AG04450 (cell line): ENCODE measurements around the gene COX20. TPM values are rescaled to one million over a fixed set of nuclear protein-coding genes. Genes with fewer than 3 reads are reported as not detected.

ENCODE experiments used
- CTCF ChIA-PET: fragments of 300-600, 350-600 bp; formaldehyde crosslinking; extraction: SDS; loops from one replicate; lab custom pipeline; 2022; ENCODE audit warnings: antibody characterized with exemption, inconsistent platforms; lab: Charles Lee
- POLR2A ChIA-PET: fragments of 350-600 bp; formaldehyde crosslinking; extraction: SDS; loops from one replicate; lab custom pipeline; 2021; ENCODE audit warnings: antibody characterized with exemption, inconsistent platforms; lab: Yijun Ruan, JAX
- DNase-seq: peaks from one replicate; pipeline ENCODE4 v3.0.0-alpha.2; 2011; ENCODE audit warnings: low read depth, low spot score
- H3K27ac ChIP-seq: one replicate; pipeline ENCODE4 v1.5.1; 2012; ENCODE audit warnings: low read depth, low read length, control low read depth
- H3K27me3 ChIP-seq: one replicate; pipeline ENCODE4 v1.6.0; 2012; ENCODE audit warnings: low read length; ENCODE audit not compliant: control insufficient read depth, insufficient read depth
- H3K4me3 ChIP-seq: 2 replicates; pipeline ENCODE4 v1.5.1; 2011; ENCODE audit warnings: mild to moderate bottlenecking, low read depth, low read length, control low read depth
- H3K9me3 ChIP-seq: 2 replicates; pipeline ENCODE4 v1.5.1; 2012; ENCODE audit warnings: low read length; ENCODE audit not compliant: control insufficient read depth, insufficient read depth
- polyA plus RNA-seq: library from polyadenylated mRNA; depleted of rRNA; stranded (reverse); fragments of >200 nt; gene quantifications from 2 replicates; pipeline ENCODE4 v1.2.3, GENCODE V29; 2011
- TF ChIP-seq, protein P1 (sequence below): IDR thresholded peaks from 2 replicates; pipeline ENCODE4 v1.5.1; 2011; ENCODE audit warnings: low read depth, low read length, control low read depth, inconsistent platforms

The COX20 gene
- polyA plus RNA-seq, 1 experiment = 45.8 TPM

DNA sequence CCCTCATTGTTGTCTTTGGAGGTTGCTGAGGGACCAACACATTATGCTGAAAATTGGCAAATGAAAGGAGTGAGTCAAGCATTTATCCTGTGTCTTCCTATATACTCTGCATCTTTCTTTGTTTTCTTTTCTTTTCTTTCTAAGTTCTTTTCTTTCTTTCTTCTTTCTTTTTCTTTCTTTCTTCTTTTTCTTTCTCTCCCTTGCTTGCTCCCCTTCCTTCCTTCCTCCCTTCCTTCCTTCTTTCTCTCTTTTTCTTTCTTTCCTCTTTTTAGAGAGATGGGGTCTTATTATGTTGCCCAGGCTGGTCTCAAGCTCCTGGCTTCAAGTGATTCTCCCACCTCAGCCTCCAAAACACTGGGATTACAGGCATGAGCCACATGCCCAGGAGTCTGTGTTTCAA, 28.3 kb upstream of the COX20 start:
- no peaks in the 10 kb centered on the region for H3K27me3 ChIP-seq
- DNase-seq = no peak
- TF ChIP-seq, protein P1, sequence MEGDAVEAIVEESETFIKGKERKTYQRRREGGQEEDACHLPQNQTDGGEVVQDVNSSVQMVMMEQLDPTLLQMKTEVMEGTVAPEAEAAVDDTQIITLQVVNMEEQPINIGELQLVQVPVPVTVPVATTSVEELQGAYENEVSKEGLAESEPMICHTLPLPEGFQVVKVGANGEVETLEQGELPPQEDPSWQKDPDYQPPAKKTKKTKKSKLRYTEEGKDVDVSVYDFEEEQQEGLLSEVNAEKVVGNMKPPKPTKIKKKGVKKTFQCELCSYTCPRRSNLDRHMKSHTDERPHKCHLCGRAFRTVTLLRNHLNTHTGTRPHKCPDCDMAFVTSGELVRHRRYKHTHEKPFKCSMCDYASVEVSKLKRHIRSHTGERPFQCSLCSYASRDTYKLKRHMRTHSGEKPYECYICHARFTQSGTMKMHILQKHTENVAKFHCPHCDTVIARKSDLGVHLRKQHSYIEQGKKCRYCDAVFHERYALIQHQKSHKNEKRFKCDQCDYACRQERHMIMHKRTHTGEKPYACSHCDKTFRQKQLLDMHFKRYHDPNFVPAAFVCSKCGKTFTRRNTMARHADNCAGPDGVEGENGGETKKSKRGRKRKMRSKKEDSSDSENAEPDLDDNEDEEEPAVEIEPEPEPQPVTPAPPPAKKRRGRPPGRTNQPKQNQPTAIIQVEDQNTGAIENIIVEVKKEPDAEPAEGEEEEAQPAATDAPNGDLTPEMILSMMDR = no peak
- CTCF ChIA-PET = interaction anchor here (0.6 to 1.2 kb wide), 3 partner anchors 203 to 1330 kb away, joined by 3 to 5 read pairs (median 5); no protein-coding TSS in a partner anchor
- peaks cover 3% of the 10 kb centered on the region; the same call in 1 of the 2 replicates for H3K9me3 ChIP-seq
- H3K27ac ChIP-seq = no peak overlapping the region
- POLR2A ChIA-PET = no interaction called here
- H3K4me3 ChIP-seq = no peak overlapping the region

DNA sequence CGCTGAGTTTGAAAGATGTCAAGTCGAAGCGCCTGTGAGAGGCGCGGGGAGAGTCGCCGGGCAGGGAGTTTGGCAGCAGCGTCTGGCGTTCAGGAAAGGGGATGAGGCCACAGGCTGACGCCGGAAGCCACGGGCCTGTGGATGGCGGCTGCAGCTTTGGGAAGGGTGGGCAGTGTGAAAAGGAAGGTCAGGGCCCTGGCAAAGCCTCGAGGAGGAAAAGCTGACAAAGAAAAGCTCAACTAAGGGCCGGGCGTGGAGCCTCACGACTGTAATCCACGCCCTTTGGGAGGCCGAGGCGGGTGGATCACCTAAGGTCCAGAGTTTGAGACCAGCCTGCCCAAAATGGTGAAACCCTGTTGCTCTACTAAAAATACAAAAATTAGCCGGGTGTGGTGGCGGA, 25.2 kb upstream of the COX20 start:
- no peak for DNase-seq
- Histone ChIP-seq H3K27ac (no peak overlapping the region), H3K9me3 (peaks cover 3% of the 10 kb centered on the region; the same call in 1 of the 2 replicates), H3K27me3 (peaks cover 2% of the 10 kb centered on the region), H3K4me3 (no peak overlapping the region)
- CTCF ChIA-PET = interaction anchor here (0.9 kb wide), 1 partner anchor 9 kb away, joined by 3 read pairs; no protein-coding TSS in a partner anchor
- TF ChIP-seq, protein P1 = no peak
- POLR2A ChIA-PET = no interaction called here

DNA sequence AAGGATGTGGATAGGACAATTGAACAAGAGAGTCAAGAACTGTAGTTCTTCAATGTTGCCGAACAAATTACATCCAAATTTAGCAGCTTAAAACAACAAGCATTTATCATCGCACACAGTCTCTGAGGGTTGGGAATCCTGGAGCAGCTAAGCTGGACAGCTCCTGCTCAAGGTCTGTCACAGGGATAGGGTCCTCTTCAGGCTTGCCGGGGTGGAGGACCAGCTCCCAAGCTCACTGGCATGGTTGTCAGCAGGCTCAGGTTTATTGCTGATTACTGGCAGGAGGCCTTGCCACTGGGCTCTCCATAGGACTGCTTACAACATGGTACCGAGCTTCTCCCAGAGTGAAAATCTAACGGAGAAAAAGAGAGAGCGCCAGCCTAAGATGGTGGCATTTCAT, 22.1 kb upstream of the COX20 start:
- ChIA-PET CTCF (interaction anchor here (0.9 to 1.1 kb wide), 3 partner anchors 13 to 229 kb away, joined by 4 to 5 read pairs (median 4); no protein-coding TSS in a partner anchor), POLR2A (no interaction called here)
- peaks cover 2% of the 10 kb centered on the region for H3K27me3 ChIP-seq
- TF ChIP-seq, protein P1 = no peak
- peaks cover 3% of the 10 kb centered on the region; the same call in 1 of the 2 replicates for H3K9me3 ChIP-seq
- DNase-seq = no peak
- no peak overlapping the region for H3K27ac ChIP-seq
- no peak overlapping the region for H3K4me3 ChIP-seq

DNA sequence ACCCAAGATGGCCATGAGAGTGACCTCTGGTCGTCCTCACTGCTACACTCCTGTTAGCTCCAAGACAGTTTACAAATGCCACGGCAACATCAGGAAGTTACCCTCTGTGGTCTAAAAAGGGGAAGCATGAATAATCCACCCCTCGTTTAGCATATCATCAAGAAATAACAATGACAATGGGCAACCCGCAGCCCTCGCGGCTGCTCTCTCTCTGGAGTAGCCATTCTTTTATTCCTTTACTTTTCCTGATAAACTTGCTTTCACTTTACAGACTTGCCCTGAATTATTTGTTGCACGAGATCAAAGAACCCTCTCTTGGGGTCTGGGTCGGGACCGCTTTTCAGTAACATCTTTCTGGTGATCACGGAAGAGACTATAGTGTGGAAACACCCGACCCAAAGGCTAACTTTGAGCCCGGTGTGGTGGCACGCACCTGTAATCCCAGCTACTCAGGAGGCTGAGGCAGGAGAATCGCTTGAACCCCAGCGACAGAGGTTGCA, 19.8 kb upstream of the COX20 start:
- TF ChIP-seq, protein P1 = no peak
- H3K27me3 ChIP-seq = peaks cover 2% of the 10 kb centered on the region
- CTCF ChIA-PET = no interaction called here
- H3K27ac ChIP-seq = no peak overlapping the region
- H3K9me3 ChIP-seq = no peaks in the 10 kb centered on the region
- no peak for DNase-seq
- H3K4me3 ChIP-seq = no peak overlapping the region
- POLR2A ChIA-PET = no interaction called here

DNA sequence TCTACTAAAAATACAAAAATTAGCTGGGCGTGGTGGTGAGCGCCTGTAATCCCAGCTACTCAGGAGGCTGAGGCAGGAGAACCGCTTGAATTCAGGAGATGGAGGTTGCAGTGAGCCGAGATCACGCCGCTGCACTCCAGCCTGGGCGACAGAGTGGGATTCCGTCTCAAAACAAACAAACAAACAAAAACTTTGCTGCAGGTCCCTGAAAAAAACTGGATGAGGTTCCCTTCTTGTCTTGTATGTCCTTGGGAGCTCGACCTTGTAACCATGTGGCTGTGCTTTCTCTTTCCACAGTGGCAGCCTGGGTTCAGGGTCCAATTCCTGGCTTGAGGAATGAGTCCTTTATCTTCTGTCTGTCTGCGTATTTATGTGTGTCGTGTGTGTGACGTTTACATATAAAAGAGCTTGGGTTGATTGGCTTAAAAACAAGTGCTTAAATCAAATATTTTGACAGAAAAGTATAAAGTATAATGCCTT, 18.0 kb upstream of the COX20 start:
- CTCF ChIA-PET = no interaction called here
- POLR2A ChIA-PET = no interaction called here
- H3K9me3 ChIP-seq = no peaks in the 10 kb centered on the region

More for the DNA sequence above, 18.0 kb upstream of the COX20 start:
- H3K27ac ChIP-seq = no peak overlapping the region
- no peak overlapping the region for H3K4me3 ChIP-seq
- DNase-seq = no peak
- peaks cover 2% of the 10 kb centered on the region for H3K27me3 ChIP-seq
- TF ChIP-seq, protein P1 = no peak
